ENCODE results near the gene CHD8.
"Not testable (repeated sequence)": the region's sequence is repeated elsewhere in the genome, so short reads cannot be mapped to it uniquely, and the experiment has no call there.

CHD8 gene

GRCh38 chr14:21467616-21468015, 11.7 kb upstream of the CHD8 start:
- TF ChIP-seq CTCF (conservative IDR thresholded peaks at IDR 0.05; ENCODE audit: low read depth, low read length): no peak
- no peak overlapping the region for H3K4me3 ChIP-seq (ENCODE audit: low read length)
- DNase-seq (ENCODE audit: low read depth): no peak

GRCh38 chr14:21455592-21455911, 371 bp downstream of the CHD8 start:
- DNase-seq (ENCODE audit: low read depth): no peak
- H3K4me3 ChIP-seq (ENCODE audit: low read length): peak overlapping the region; percentile 96
- TF ChIP-seq CTCF (conservative IDR thresholded peaks at IDR 0.05; ENCODE audit: low read depth, low read length): no peak

GRCh38 chr14:21454843-21455544, 929 bp downstream of the CHD8 start:
- no peak for TF ChIP-seq CTCF (conservative IDR thresholded peaks at IDR 0.05; ENCODE audit: low read depth, low read length)
- peak overlapping the region; percentile 96 for H3K4me3 ChIP-seq (ENCODE audit: low read length)
- DNase-seq (ENCODE audit: low read depth): no peak

GRCh38 chr14:21449899-21450216, 6.1 kb downstream of the CHD8 start:
- no peak for TF ChIP-seq CTCF (conservative IDR thresholded peaks at IDR 0.05; ENCODE audit: low read depth, low read length)
- DNase-seq (ENCODE audit: low read depth): no peak
- no peak overlapping the region for H3K4me3 ChIP-seq (ENCODE audit: low read length)

- H3K4me3 ChIP-seq (ENCODE audit: low read length); DNase-seq (ENCODE audit: low read depth): not testable (repeated sequence)
These were observed 13.3 kb downstream of the CHD8 start for GRCh38 chr14:21442657-21443056.

GRCh38 chr14:21440859-21441258, 15.1 kb downstream of the CHD8 start:
- no peak overlapping the region for H3K4me3 ChIP-seq (ENCODE audit: low read length)
- no peak for DNase-seq (ENCODE audit: low read depth)
- no peak for TF ChIP-seq CTCF (conservative IDR thresholded peaks at IDR 0.05; ENCODE audit: low read depth, low read length)

- peak overlapping the region; percentile 93 for H3K4me3 ChIP-seq (ENCODE audit: low read length)
- no peak for TF ChIP-seq CTCF (conservative IDR thresholded peaks at IDR 0.05; ENCODE audit: low read depth, low read length)
- peak; percentile 96 for DNase-seq (ENCODE audit: low read depth)
These were observed 18.6 kb downstream of the CHD8 start for GRCh38 chr14:21437063-21437901.

All from retinal pigment epithelial cell (primary cell).